Measurements from ENCODE around the gene CDK5R1. TPM values are rescaled to one million over a fixed set of nuclear protein-coding genes. Genes with fewer than 3 reads are reported as not detected.

CDK5R1 gene
- total and polyA plus RNA-seq, 2 donors (not counting 1 experiment from before 2014, with no cell fraction given) = 2.4 to 6.2 TPM

- Mint-ChIP-seq H3K27me3 (no peaks in the 10 kb centered on the region), H3K4me3 (peak within 1 kb of the TSS; percentile 86), H3K27ac (peak within 1 kb of the TSS; percentile 90), H3K9me3 (ENCODE audit: insufficient read depth) (no peaks in the 10 kb centered on the region), H3K4me1 (peaks cover 34% of the 10 kb centered on the region)
- peak within 1 kb of the TSS; percentile 48 to 89 for H3K27ac ChIP-seq (ENCODE audit: low read length in 2 of 2)
- ChIA-PET POLR2A (interaction anchor here (0.5 to 0.8 kb wide), 2 partner anchors 94 kb away, joined by 3 read pairs; no protein-coding TSS in a partner anchor), CTCF (interaction anchor here (0.6 to 3.2 kb wide), 15 partner anchors 9 to 433 kb away, joined by 3 to 29 read pairs (median 3); partner anchors contain the start of gene MYO1D)
- DNase-seq (peak; percentile 98), ATAC-seq (ENCODE audit: low read depth) (peak; percentile 98)
- peak within 1 kb of the TSS; percentile 78 to 96 (median 95) for H3K4me3 ChIP-seq (ENCODE audit: control extremely low read depth in 1 of 5, extremely low read depth in 1 of 5, insufficient read depth in 1 of 5, low read depth in 2 of 5, low read length in 4 of 5)
- intact Hi-C loops (cut with micrococcal nuclease) = loop anchor here (5.0 kb wide), 2 partner anchors 192 to 433 kb away; partner anchors contain the start of gene MYO1D
- H3K27me3 ChIP-seq (replicated peaks in 1 of 4; ENCODE audit: control extremely low read depth in 1 of 4, control insufficient read depth in 3 of 4, insufficient read depth in 4 of 4, low read length in 3 of 4) = peaks cover 0 to 2% (median under 1%) of the 10 kb centered on the region in 4 experiments
- peaks cover 10 to 23% of the 10 kb centered on the region in 2 experiments for H3K36me3 ChIP-seq (replicated peaks in 1 of 2; ENCODE audit: control extremely low read depth in 1 of 2, control insufficient read depth in 1 of 2, extremely low read depth in 1 of 2, insufficient read depth in 2 of 2, low read length in 1 of 2)
- H2AFZ ChIP-seq (ENCODE audit: insufficient read depth, low read depth, low read length, poor library complexity, severe bottlenecking) = peak within 1 kb of the TSS; percentile 92
- WGBS (ENCODE audit: insufficient coverage) = under 1% methylated on average over 69 of the region's 74 CpGs
- peaks cover under 1% of the 10 kb centered on the region for H4K20me1 ChIP-seq (ENCODE audit: control insufficient read depth, insufficient read depth, low read length, poor library complexity, severe bottlenecking)
- peaks cover 58% of the 10 kb centered on the region for H3K79me2 ChIP-seq (ENCODE audit: control insufficient read depth, insufficient read depth, low read length)
- peaks cover 18 to 23% of the 10 kb centered on the region in 2 donors for H3K4me1 ChIP-seq (ENCODE audit: control insufficient read depth in 2 of 2, insufficient read depth in 2 of 2, low read length in 2 of 2)
- peak within 1 kb of the TSS; percentile 89 for H3K4me2 ChIP-seq (replicated peaks; ENCODE audit: low read depth, low read length, poor library complexity, severe bottlenecking)
- TF ChIP-seq EZH2 (IDR thresholded peaks at IDR 0.05; ENCODE audit: borderline replicate concordance, insufficient read depth, low read depth, low read length, poor library complexity, severe bottlenecking) (no peak), CTCF (IDR thresholded peaks at IDR 0.05) (peak; percentile 46)
- peak within 1 kb of the TSS; percentile 91 for H3K9ac ChIP-seq (ENCODE audit: low read length)
- H3K9me3 ChIP-seq (ENCODE audit: control extremely low read depth in 1 of 3, control insufficient read depth in 2 of 3, insufficient read depth in 1 of 3, low read length in 2 of 3) = no peaks in the 10 kb centered on the region
Observed at GRCh38 chr17:32444301-32445073, 42.3 kb upstream of the CDK5R1 start, which contains the start of gene PSMD11. PSMD11 (plus strand) TSS chr17:32444510; CDS start chr17:32444524, 14 bp downstream.
